ENCODE measurements around the gene MTMR11. TPM values are rescaled to one million over a fixed set of nuclear protein-coding genes. Genes with fewer than 3 reads are reported as not detected.

MTMR11 gene
- total RNA-seq, 2 donors from 2014 or later, result 4.7 to 6.6 TPM

DNA sequence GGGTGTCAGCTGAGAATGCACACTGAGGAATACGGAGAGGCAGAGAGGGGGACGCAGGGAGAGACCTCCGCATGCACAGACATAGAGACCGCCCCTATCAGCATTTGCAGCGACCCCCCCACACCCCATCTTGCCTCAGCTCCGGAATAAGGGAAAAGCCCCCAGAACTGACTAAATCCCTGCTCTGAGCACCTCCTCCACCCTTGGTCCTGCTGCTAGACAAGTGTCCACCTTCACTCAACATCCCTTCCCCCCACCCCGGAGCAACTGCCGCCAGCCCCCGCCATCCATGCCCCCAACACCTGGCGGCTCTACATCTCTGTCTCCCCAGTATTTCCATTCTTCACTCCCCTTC lies 19.8 kb downstream of the MTMR11 start:
- H3K27me3 Mint-ChIP-seq (ENCODE audit: insufficient read depth), result peaks cover 3% of the 10 kb centered on the region
- peaks cover 27% of the 10 kb centered on the region for H3K4me1 Mint-ChIP-seq
- Histone ChIP-seq H3K4me3 (ENCODE audit: low read length) (peak overlapping the region; percentile 92), H3K4me1 (ENCODE audit: control insufficient read depth, insufficient read depth, low read length) (peaks cover 10% of the 10 kb centered on the region), H3K9me3 (ENCODE audit: control insufficient read depth, low read length) (no peaks in the 10 kb centered on the region), H3K9ac (ENCODE audit: extremely low read depth, low read length, poor library complexity, severe bottlenecking) (peak overlapping the region; percentile 59), H3K27ac (ENCODE audit: low read depth, low read length) (no peak overlapping the region), H3K27me3 (ENCODE audit: control insufficient read depth, insufficient read depth, low read length, poor library complexity, severe bottlenecking) (no peaks in the 10 kb centered on the region), H3K36me3 (ENCODE audit: control insufficient read depth, insufficient read depth, low read length) (no peaks in the 10 kb centered on the region)
- H3K4me3 Mint-ChIP-seq, result peak overlapping the region; percentile 74
- no peak overlapping the region for H3K27ac Mint-ChIP-seq
- TF ChIP-seq CTCF (conservative IDR thresholded peaks at IDR 0.05), result no peak
- DNase-seq, result no peak
- H3K9me3 Mint-ChIP-seq, result no peaks in the 10 kb centered on the region
- H3K36me3 Mint-ChIP-seq (ENCODE audit: low read depth), result peaks cover 7% of the 10 kb centered on the region
- 0 to 8% methylated on average over 1 to 10 of the region's 10 CpGs for WGBS, 2 experiments (ENCODE audit: insufficient coverage in 1 of 2, insufficient read length in 1 of 2)

DNA sequence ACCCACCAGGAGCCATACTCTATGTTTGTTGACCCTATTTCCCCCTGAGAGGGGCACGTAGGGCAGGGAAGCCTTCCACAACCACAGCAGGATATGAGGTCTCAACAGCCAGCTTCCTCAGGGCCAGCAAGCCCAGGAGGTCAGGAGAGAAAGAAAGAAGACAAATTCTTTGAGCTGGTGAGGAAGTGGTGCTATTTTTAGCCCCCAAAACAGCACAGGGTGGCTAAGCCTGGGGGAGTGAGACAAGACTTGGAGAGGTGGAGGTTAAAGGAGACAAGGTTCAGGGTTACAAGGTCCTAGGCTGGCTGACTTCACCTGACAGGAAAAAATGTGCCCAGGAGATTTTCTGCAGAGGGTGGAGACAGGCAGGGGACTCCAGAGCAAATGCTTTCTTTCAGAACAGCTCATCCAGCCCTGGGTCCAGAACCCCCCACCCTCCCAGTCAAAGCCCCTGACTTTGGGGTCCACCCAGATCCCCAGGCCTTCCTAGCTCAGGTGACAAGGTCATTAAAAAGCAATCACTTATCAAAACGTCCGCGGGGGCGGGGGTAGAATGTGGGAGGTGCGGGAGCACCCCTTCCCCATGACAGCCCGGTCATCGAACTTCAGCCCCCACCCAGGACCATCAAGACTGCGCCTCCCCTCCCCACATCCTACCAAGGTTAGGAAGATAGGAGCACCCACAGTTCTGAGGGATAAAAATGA lies 20.3 kb downstream of the MTMR11 start:
- Mint-ChIP-seq H3K4me1 (peaks cover 27% of the 10 kb centered on the region), H3K36me3 (ENCODE audit: low read depth) (peaks cover 7% of the 10 kb centered on the region), H3K9me3 (no peaks in the 10 kb centered on the region), H3K27ac (no peak overlapping the region), H3K27me3 (ENCODE audit: insufficient read depth) (peaks cover 3% of the 10 kb centered on the region), H3K4me3 (peak overlapping the region; percentile 74)
- Histone ChIP-seq H3K36me3 (ENCODE audit: control insufficient read depth, insufficient read depth, low read length) (peaks cover 3% of the 10 kb centered on the region), H3K27me3 (ENCODE audit: control insufficient read depth, insufficient read depth, low read length, poor library complexity, severe bottlenecking) (no peaks in the 10 kb centered on the region), H3K4me3 (ENCODE audit: low read length) (peak overlapping the region; percentile 92), H3K9ac (ENCODE audit: extremely low read depth, low read length, poor library complexity, severe bottlenecking) (no peak overlapping the region), H3K4me1 (ENCODE audit: control insufficient read depth, insufficient read depth, low read length) (peaks cover 10% of the 10 kb centered on the region), H3K27ac (ENCODE audit: low read depth, low read length) (no peak overlapping the region), H3K9me3 (ENCODE audit: control insufficient read depth, low read length) (no peaks in the 10 kb centered on the region)
- WGBS, 2 experiments (ENCODE audit: insufficient coverage in 1 of 2, insufficient read length in 1 of 2), result 11% methylated on average over 8 of the region's 9 CpGs; no CpG with 5 or more reads in 1 of the 2 experiments
- TF ChIP-seq CTCF (conservative IDR thresholded peaks at IDR 0.05), result no peak
- peak; percentile 50 for DNase-seq

DNA sequence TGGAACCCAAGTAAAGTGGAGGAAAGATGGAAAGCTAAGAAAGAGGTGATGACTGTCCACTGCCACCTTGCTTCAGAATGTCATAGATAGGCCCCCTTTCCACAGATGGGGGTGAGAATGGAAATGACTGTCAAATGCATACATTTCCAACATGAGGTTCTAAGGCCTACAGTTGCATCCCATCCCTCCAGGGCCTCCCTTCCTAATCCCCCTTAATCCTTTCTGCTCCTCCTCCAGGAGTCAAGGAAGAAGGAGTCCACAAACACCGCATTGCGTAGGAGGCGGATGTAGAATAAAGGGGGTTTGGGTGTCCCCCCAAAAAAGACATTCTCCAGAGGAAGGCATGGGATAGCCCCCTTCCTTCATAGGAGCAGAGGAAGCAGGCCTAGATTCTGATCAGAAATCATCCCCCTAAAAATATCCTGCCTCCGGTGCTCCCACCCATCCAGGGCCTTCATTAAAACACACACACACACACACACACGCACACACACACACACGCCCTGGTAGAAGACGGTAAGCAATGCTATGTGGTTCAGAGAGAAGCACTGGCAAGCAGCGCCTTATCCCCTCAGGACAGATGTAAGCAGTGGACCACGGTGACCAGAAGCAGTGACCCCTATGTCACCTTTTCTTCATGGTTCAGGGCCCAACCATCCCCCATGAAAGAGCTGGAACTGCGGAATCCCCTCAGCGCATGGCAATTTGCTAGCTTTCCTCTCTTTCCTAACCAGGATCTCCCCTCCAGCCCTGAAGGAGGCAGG lies 21.1 kb downstream of the MTMR11 start:
- H3K27me3 Mint-ChIP-seq (ENCODE audit: insufficient read depth), result peaks cover 3% of the 10 kb centered on the region
- peaks cover 7% of the 10 kb centered on the region for H3K36me3 Mint-ChIP-seq (ENCODE audit: low read depth)
- no peak for DNase-seq
- Histone ChIP-seq H3K36me3 (ENCODE audit: control insufficient read depth, insufficient read depth, low read length) (peaks cover 7% of the 10 kb centered on the region), H3K27me3 (ENCODE audit: control insufficient read depth, insufficient read depth, low read length, poor library complexity, severe bottlenecking) (no peaks in the 10 kb centered on the region), H3K4me3 (ENCODE audit: low read length) (no peak overlapping the region), H3K9ac (ENCODE audit: extremely low read depth, low read length, poor library complexity, severe bottlenecking) (no peak overlapping the region), H3K9me3 (ENCODE audit: control insufficient read depth, low read length) (no peaks in the 10 kb centered on the region), H3K27ac (ENCODE audit: low read depth, low read length) (no peak overlapping the region), H3K4me1 (ENCODE audit: control insufficient read depth, insufficient read depth, low read length) (peaks cover 10% of the 10 kb centered on the region)
- TF ChIP-seq CTCF (conservative IDR thresholded peaks at IDR 0.05), result no peak
- H3K9me3 Mint-ChIP-seq, result no peaks in the 10 kb centered on the region
- WGBS, 2 experiments (ENCODE audit: insufficient coverage in 1 of 2, insufficient read length in 1 of 2), result 79 to 89% methylated on average over 4 to 11 of the region's 11 CpGs
- H3K27ac Mint-ChIP-seq, result no peak overlapping the region
- peak overlapping the region; percentile 74 for H3K4me3 Mint-ChIP-seq
- H3K4me1 Mint-ChIP-seq, result peaks cover 27% of the 10 kb centered on the region
